Measurements from ENCODE around the gene EZR.

- TF ChIP-seq EZH2 (IDR thresholded peaks at IDR 0.05; ENCODE audit: borderline replicate concordance, low read depth, low read length) = no peak
- TF ChIP-seq E2F1 (CRISPR knock-in tag; IDR thresholded peaks at IDR 0.05) = no peak
- no peak for TF ChIP-seq ZNF23 (CRISPR knock-in tag; IDR thresholded peaks at IDR 0.05)
- TF ChIP-seq NONO (IDR thresholded peaks at IDR 0.05; ENCODE audit: low read depth in 2 of 2, low read length in 1 of 2) = no peak
- TF ChIP-seq, protein P1, sequence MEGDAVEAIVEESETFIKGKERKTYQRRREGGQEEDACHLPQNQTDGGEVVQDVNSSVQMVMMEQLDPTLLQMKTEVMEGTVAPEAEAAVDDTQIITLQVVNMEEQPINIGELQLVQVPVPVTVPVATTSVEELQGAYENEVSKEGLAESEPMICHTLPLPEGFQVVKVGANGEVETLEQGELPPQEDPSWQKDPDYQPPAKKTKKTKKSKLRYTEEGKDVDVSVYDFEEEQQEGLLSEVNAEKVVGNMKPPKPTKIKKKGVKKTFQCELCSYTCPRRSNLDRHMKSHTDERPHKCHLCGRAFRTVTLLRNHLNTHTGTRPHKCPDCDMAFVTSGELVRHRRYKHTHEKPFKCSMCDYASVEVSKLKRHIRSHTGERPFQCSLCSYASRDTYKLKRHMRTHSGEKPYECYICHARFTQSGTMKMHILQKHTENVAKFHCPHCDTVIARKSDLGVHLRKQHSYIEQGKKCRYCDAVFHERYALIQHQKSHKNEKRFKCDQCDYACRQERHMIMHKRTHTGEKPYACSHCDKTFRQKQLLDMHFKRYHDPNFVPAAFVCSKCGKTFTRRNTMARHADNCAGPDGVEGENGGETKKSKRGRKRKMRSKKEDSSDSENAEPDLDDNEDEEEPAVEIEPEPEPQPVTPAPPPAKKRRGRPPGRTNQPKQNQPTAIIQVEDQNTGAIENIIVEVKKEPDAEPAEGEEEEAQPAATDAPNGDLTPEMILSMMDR (IDR thresholded peaks at IDR 0.05 in 2 of 3, conservative IDR thresholded peaks at IDR 0.05 in 1 of 3; ENCODE audit: insufficient read depth in 2 of 3, low read depth in 1 of 3, low read length in 3 of 3) = no peak
- no peak for TF ChIP-seq RFX5 (IDR thresholded peaks at IDR 0.05; ENCODE audit: low read depth, low read length)
- TF ChIP-seq JUND (IDR thresholded peaks at IDR 0.05; ENCODE audit: borderline replicate concordance, low read depth, low read length) = no peak
- TF ChIP-seq JUND (tag; IDR thresholded peaks at IDR 0.05; ENCODE audit: borderline replicate concordance, low read depth, low read length) = no peak
- no peak for TF ChIP-seq KDM5B (IDR thresholded peaks at IDR 0.05; ENCODE audit: insufficient replicate concordance, low read depth, low read length)
- no peak for TF ChIP-seq ZNF668 (CRISPR knock-in tag; IDR thresholded peaks at IDR 0.05)
- TF ChIP-seq SOX6 (IDR thresholded peaks at IDR 0.05) = no peak
- no peak for TF ChIP-seq ZBTB43 (CRISPR knock-in tag; IDR thresholded peaks at IDR 0.05)
- no peak for TF ChIP-seq NR3C1 (CRISPR knock-in tag; IDR thresholded peaks at IDR 0.05)
- no peak for TF ChIP-seq HDAC6 (IDR thresholded peaks at IDR 0.05; ENCODE audit: low read depth, low read length)
- no peak for TF ChIP-seq ZNF316 (IDR thresholded peaks at IDR 0.05)
These were observed 6.6 kb downstream of the EZR start for GRCh38 chr6:158812611-158813010.
